ENCODE results near the gene TYSND1. TPM values are rescaled to one million over a fixed set of nuclear protein-coding genes. Genes with fewer than 3 reads are reported as not detected.
A peak's percentile ranks its signal among the peaks of the same experiment; 100 is the strongest.

The TYSND1 gene
- total and polyA plus RNA-seq, 2 of the 13 experiments (the other 11 are each of a cell fraction or from before 2014, with no cell fraction given) = 3.3 to 8.9 TPM

GRCh38 chr10:70132098-70133029, 14.1 kb downstream of the TYSND1 start, which contains the start of gene AIFM2 (continued):
- TF ChIP-seq, protein P1, sequence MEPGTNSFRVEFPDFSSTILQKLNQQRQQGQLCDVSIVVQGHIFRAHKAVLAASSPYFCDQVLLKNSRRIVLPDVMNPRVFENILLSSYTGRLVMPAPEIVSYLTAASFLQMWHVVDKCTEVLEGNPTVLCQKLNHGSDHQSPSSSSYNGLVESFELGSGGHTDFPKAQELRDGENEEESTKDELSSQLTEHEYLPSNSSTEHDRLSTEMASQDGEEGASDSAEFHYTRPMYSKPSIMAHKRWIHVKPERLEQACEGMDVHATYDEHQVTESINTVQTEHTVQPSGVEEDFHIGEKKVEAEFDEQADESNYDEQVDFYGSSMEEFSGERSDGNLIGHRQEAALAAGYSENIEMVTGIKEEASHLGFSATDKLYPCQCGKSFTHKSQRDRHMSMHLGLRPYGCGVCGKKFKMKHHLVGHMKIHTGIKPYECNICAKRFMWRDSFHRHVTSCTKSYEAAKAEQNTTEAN (CRISPR knock-in tag; conservative IDR thresholded peaks at IDR 0.05) = peak; percentile 79; the same call in 1 of the 2 replicates
- peak; percentile 83 for TF ChIP-seq BHLHE40 (IDR thresholded peaks at IDR 0.05; ENCODE audit: low read length)
- no peak for TF ChIP-seq ZNF7 (CRISPR knock-in tag; IDR thresholded peaks at IDR 0.05)
- TF ChIP-seq ZNF576 (CRISPR knock-in tag; IDR thresholded peaks at IDR 0.05) = no peak
- TF ChIP-seq, protein P2, sequence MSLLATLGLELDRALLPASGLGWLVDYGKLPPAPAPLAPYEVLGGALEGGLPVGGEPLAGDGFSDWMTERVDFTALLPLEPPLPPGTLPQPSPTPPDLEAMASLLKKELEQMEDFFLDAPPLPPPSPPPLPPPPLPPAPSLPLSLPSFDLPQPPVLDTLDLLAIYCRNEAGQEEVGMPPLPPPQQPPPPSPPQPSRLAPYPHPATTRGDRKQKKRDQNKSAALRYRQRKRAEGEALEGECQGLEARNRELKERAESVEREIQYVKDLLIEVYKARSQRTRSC (CRISPR knock-in tag; IDR thresholded peaks at IDR 0.05; ENCODE audit: low read depth) = no peak
- no peak; the same call in none of the 2 replicates for TF ChIP-seq POLR2G (IDR thresholded peaks at IDR 0.05; ENCODE audit: low read depth, low read length)
- no peak for TF ChIP-seq THYN1 (CRISPR knock-in tag; IDR thresholded peaks at IDR 0.05; ENCODE audit: borderline replicate concordance, low read depth)
- 0 out of 2 replicates have a peak, but pooled peaks have one; percentile 51 for TF ChIP-seq ZNF775 (CRISPR knock-in tag; IDR thresholded peaks at IDR 0.05; ENCODE audit: borderline replicate concordance)
- peak; percentile 91 for TF ChIP-seq KDM5B (CRISPR knock-in tag; IDR thresholded peaks at IDR 0.05; ENCODE audit: borderline replicate concordance)
- peak; percentile 80; the same call in 1 of the 2 replicates for TF ChIP-seq ATF7-NPFF (CRISPR knock-in tag; IDR thresholded peaks at IDR 0.05; ENCODE audit: low read depth)
- no peak for TF ChIP-seq PHF5A (CRISPR knock-in tag; IDR thresholded peaks at IDR 0.05; ENCODE audit: low read depth, unreplicated experiment)
- TF ChIP-seq, protein P3, sequence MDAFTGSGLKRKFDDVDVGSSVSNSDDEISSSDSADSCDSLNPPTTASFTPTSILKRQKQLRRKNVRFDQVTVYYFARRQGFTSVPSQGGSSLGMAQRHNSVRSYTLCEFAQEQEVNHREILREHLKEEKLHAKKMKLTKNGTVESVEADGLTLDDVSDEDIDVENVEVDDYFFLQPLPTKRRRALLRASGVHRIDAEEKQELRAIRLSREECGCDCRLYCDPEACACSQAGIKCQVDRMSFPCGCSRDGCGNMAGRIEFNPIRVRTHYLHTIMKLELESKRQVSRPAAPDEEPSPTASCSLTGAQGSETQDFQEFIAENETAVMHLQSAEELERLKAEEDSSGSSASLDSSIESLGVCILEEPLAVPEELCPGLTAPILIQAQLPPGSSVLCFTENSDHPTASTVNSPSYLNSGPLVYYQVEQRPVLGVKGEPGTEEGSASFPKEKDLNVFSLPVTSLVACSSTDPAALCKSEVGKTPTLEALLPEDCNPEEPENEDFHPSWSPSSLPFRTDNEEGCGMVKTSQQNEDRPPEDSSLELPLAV (CRISPR knock-in tag; conservative IDR thresholded peaks at IDR 0.05; ENCODE audit: low read depth) = no peak
- TF ChIP-seq HDAC2 (CRISPR knock-in tag; IDR thresholded peaks at IDR 0.05) = peak; percentile 71
- TF ChIP-seq KMT2B (CRISPR knock-in tag; IDR thresholded peaks at IDR 0.05) = no peak; the same call in 1 of the 2 replicates
- TF ChIP-seq SMC3 (IDR thresholded peaks at IDR 0.05; ENCODE audit: low read length) = no peak
- TF ChIP-seq ZNF407 (CRISPR knock-in tag; IDR thresholded peaks at IDR 0.05; ENCODE audit: not compliant biosample characterization) = no peak

All from HepG2 (cell line).